ENCODE results near the gene CCNE1. TPM values are rescaled to one million over a fixed set of nuclear protein-coding genes. Genes with fewer than 3 reads are reported as not detected.

Gene CCNE1
- polyA plus RNA-seq, 1 of the 3 experiments (the other 2 are of a cell fraction): 8.9 TPM

- no peak for TF ChIP-seq TEAD4 (IDR thresholded peaks at IDR 0.05; ENCODE audit: borderline replicate concordance, insufficient read depth)
- no peak for TF ChIP-seq YY1 (IDR thresholded peaks at IDR 0.05; ENCODE audit: low read depth)
- TF ChIP-seq GABPA (IDR thresholded peaks at IDR 0.05; ENCODE audit: low read depth): no peak
- no peak for TF ChIP-seq RAD21 (IDR thresholded peaks at IDR 0.05; ENCODE audit: low read length)
- no peak for TF ChIP-seq EP300 (IDR thresholded peaks at IDR 0.05; ENCODE audit: borderline replicate concordance in 1 of 2, low read depth in 1 of 2, low read length in 1 of 2)
- no peak for TF ChIP-seq NRF1 (IDR thresholded peaks at IDR 0.05; ENCODE audit: low read depth, low read length)
- no peak for TF ChIP-seq PBX3 (IDR thresholded peaks at IDR 0.05)
- TF ChIP-seq ELF1 (IDR thresholded peaks at IDR 0.05): no peak
- H3K27me3 ChIP-seq (ENCODE audit: insufficient read depth): no peaks in the 10 kb centered on the region
Observed at GRCh38 chr19:29785955-29786589, 25.7 kb upstream of the CCNE1 start.

GRCh38 chr19:29787281-29787680, 24.5 kb upstream of the CCNE1 start:
- H2AFZ ChIP-seq (ENCODE audit: low read depth): no peak overlapping the region
- TF ChIP-seq TAF1 (IDR thresholded peaks at IDR 0.05; ENCODE audit: borderline replicate concordance, low read depth, low read length): no peak
- no peak for TF ChIP-seq SIN3A (IDR thresholded peaks at IDR 0.05; ENCODE audit: borderline replicate concordance, low read depth, low read length)
- no peak for TF ChIP-seq FOXJ3 (CRISPR knock-in tag; IDR thresholded peaks at IDR 0.05)
- no peak for TF ChIP-seq TEAD4 (IDR thresholded peaks at IDR 0.05; ENCODE audit: borderline replicate concordance, insufficient read depth)
- no peaks in the 10 kb centered on the region for H3K36me3 ChIP-seq (replicated peaks in 1 of 2; ENCODE audit: control insufficient read depth in 1 of 2, insufficient read depth in 2 of 2, low read length in 1 of 2)
- H3K27me3 ChIP-seq (ENCODE audit: insufficient read depth): no peaks in the 10 kb centered on the region
- H4K20me1 ChIP-seq (ENCODE audit: insufficient read depth): no peaks in the 10 kb centered on the region
- WGBS (ENCODE audit: low lambda C conversion rate): 23% methylated on average over 4 of the region's 4 CpGs
- ChIA-PET CTCF (interaction anchor here (1.0 to 1.8 kb wide), 4 partner anchors 26 to 87 kb away, joined by 3 to 5 read pairs (median 4); no protein-coding TSS in a partner anchor), POLR2A (no interaction called here)
- H3K27ac ChIP-seq (ENCODE audit: low read depth in 2 of 2, low read length in 1 of 2): no peak overlapping the region
- H3K9ac ChIP-seq: no peak overlapping the region
- H3K9me3 ChIP-seq: no peaks in the 10 kb centered on the region
- no peaks in the 10 kb centered on the region for H3K9me2 ChIP-seq
- H3K4me3 ChIP-seq (ENCODE audit: low read depth in 2 of 2, low read length in 1 of 2): no peak overlapping the region
- no peaks in the 10 kb centered on the region for H3K4me1 ChIP-seq (ENCODE audit: control insufficient read depth in 1 of 2, insufficient read depth in 2 of 2, low read depth in 1 of 2, low read length in 1 of 2)
- DNase-seq: no peak
- no peaks in the 10 kb centered on the region for H3F3A ChIP-seq (replicated peaks; ENCODE audit: insufficient read depth)
- H3K79me2 ChIP-seq (ENCODE audit: insufficient read depth): no peaks in the 10 kb centered on the region
- H3K4me2 ChIP-seq: no peak overlapping the region

More at GRCh38 chr19:29785955-29786589, 25.7 kb upstream of the CCNE1 start:
- Histone ChIP-seq H4K20me1 (ENCODE audit: insufficient read depth) (no peaks in the 10 kb centered on the region), H3K4me3 (ENCODE audit: low read depth in 2 of 2, low read length in 1 of 2) (no peak overlapping the region), H3K79me2 (ENCODE audit: insufficient read depth) (no peaks in the 10 kb centered on the region), H3K4me2 (no peak overlapping the region), H3F3A (replicated peaks; ENCODE audit: insufficient read depth) (no peaks in the 10 kb centered on the region), H3K9me2 (no peaks in the 10 kb centered on the region), H3K4me1 (ENCODE audit: control insufficient read depth in 1 of 2, insufficient read depth in 2 of 2, low read depth in 1 of 2, low read length in 1 of 2) (no peaks in the 10 kb centered on the region), H3K36me3 (replicated peaks in 1 of 2; ENCODE audit: control insufficient read depth in 1 of 2, insufficient read depth in 2 of 2, low read length in 1 of 2) (no peaks in the 10 kb centered on the region), H2AFZ (ENCODE audit: low read depth) (no peak overlapping the region), H3K9me3 (no peaks in the 10 kb centered on the region), H3K9ac (no peak overlapping the region), H3K27ac (ENCODE audit: low read depth in 2 of 2, low read length in 1 of 2) (no peak overlapping the region)
- WGBS (ENCODE audit: low lambda C conversion rate): 35% methylated on average over 4 of the region's 5 CpGs
- ChIA-PET POLR2A (no interaction called here), CTCF (interaction anchor here (0.9 to 1.1 kb wide), 2 partner anchors 70 to 87 kb away, joined by 3 read pairs; no protein-coding TSS in a partner anchor)
- DNase-seq: no peak

- no peak for DNase-seq
- Histone ChIP-seq H3K4me2 (no peak overlapping the region), H3K9me2 (no peaks in the 10 kb centered on the region), H3K4me3 (ENCODE audit: low read depth in 2 of 2, low read length in 1 of 2) (no peak overlapping the region), H3K27me3 (ENCODE audit: insufficient read depth) (no peaks in the 10 kb centered on the region), H3K27ac (ENCODE audit: low read depth in 2 of 2, low read length in 1 of 2) (no peak overlapping the region), H3K4me1 (ENCODE audit: control insufficient read depth in 1 of 2, insufficient read depth in 2 of 2, low read depth in 1 of 2, low read length in 1 of 2) (no peaks in the 10 kb centered on the region), H3F3A (replicated peaks; ENCODE audit: insufficient read depth) (no peaks in the 10 kb centered on the region), H2AFZ (ENCODE audit: low read depth) (no peak overlapping the region), H3K9ac (no peak overlapping the region), H4K20me1 (ENCODE audit: insufficient read depth) (no peaks in the 10 kb centered on the region), H3K79me2 (ENCODE audit: insufficient read depth) (no peaks in the 10 kb centered on the region), H3K36me3 (replicated peaks in 1 of 2; ENCODE audit: control insufficient read depth in 1 of 2, insufficient read depth in 2 of 2, low read length in 1 of 2) (no peaks in the 10 kb centered on the region), H3K9me3 (no peaks in the 10 kb centered on the region)
- ChIA-PET POLR2A (no interaction called here), CTCF (no interaction called here)
- TF ChIP-seq CTCF (IDR thresholded peaks at IDR 0.05) (no peak), FOXM1 (IDR thresholded peaks at IDR 0.05; ENCODE audit: low read depth) (no peak)
- WGBS (ENCODE audit: low lambda C conversion rate): 42% methylated on average over 3 of the region's 3 CpGs
Observed at GRCh38 chr19:29789007-29789406, 22.8 kb upstream of the CCNE1 start.
